Stimulated activated CD4-positive, alpha-beta T cell treated with anti-CD3 and anti-CD28 coated beads, Interleukin-2, amount 100 ng/mL, for 24 hours (primary cell): ENCODE measurements around the gene KATNAL1.

Experiments used
- DNase-seq, 2 donors: peaks; one replicate each; pipeline ENCODE4 v3.0.0-alpha.2; 2020

The KATNAL1 gene

DNA sequence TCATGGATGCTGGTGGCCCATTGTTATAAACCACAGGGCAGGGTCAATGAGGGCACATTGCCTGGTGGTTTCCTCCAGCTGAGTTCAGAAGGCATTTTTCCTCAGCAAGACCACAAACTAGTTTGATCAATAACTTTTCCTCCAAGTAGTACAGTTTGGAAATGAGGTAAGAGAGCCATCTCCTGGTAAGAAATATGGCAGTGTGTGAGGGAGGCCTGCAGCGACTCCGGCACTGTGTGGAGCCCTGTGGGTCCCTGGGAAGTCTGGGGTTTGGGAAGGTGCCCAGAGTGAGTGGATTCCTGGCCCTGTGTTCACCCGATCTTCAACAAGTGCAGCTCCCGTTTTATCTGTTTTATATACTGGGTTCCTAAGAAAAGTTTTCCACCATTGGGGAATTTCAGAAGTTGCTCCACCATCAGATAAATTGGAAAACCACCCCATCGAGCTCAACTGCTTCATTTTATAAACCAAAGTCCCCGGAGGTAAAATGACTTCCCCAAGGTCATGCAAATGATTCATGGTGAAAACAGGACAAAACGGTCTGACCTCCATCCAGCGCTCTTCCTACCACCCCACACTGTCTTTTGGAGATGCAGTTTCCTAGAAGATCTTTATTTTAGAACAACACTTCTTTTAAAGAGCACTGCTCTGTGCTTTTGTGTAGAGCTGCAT, 148.4 kb downstream of the KATNAL1 start:
- DNase-seq: no peak

DNA sequence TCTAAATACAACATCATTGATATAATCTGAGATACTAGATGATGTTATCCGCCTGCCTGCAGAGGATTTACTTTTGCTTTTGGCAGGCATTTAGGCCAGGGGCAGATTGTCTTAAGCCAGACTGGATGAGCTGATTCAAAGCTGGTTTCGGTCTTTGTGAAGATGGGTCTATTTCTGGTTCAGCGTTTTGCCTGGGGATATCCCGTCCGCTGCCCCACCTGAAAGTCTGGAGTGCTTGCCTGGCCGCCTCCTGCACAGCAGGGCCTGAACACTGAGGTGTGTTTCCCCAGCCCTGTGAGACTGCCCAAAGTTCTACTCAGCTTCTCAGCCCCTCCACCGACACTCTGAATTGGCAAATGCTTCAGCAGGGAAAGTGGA, 149.7 kb downstream of the KATNAL1 start:
- no peak for DNase-seq

DNA sequence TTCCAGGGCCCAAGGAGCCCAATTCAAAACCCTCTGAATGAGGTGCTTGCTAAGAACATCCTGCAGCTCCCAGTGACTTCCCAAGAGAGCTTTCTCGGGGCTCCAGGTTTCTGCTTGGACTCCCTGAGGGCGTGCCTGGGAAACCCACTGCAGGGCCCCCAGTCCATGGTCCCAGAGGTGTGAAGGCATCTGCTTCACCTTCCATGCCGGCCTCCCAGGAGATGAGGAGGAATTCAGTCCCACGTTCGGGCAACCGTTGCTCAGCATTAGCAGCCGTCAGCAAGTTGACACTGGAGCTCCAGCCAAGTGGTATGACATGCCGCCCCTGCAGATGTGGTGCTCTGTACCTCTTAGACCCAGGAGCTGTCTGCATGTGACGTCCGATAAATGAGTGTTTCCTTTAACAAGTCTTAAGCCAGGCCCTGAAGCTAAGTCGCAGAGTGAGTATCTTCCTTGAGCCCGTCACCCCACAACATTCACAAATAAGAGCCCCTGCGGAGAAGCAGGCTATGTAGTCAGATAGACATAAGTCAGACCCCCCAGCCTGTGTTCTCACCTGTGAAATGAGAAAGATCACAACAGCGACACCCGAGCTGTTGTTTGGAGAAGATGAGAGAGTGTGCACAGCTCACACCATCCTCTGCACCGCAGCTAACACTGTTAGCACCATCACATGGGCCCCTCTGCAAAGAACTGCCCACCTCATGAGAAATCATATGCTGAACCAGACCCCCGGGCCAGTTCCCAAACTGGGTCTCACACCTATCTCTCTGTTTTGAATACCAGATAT, 150.3 kb downstream of the KATNAL1 start:
- DNase-seq: no peak

DNA sequence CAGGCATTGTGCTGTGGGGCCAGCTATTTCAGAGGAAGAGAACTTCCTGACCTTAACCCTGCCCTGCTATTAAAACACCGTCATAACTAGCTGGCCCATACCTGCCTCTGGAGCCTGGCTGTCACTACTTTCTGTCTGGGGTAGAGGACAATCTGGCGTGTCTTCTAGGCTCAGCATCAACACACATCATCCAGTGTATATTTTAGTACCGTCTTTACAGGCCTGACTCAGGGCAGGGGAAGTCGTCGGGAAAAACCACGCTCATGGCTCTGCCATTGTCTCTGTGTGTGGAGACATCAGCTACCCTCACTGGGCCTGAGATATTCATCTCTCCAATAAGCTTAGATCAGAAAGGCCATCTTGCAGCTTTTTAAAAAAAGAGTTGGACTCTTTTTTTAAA, 151.1 kb downstream of the KATNAL1 start:
- DNase-seq: no peak

DNA sequence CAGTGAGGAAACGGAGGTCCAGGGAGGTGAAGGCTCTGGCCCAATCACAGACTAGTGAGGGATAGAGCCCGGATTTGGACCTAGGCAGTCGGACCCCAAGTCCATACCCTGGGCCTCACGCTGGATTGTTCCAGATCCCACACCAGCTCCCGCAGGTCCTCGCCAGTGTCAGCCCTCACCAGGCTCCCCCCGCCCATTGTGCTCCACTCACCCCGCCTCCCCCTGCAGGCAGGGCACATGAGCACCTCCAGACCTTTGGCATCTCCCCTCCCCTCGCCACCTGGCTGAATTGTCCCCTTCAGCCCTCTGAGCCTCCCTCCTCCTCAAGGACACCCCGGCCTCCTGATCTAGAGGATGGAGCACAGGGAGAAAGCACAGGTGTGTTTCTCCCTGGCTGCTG, 152.4 kb downstream of the KATNAL1 start:
- DNase-seq: no peak

DNA sequence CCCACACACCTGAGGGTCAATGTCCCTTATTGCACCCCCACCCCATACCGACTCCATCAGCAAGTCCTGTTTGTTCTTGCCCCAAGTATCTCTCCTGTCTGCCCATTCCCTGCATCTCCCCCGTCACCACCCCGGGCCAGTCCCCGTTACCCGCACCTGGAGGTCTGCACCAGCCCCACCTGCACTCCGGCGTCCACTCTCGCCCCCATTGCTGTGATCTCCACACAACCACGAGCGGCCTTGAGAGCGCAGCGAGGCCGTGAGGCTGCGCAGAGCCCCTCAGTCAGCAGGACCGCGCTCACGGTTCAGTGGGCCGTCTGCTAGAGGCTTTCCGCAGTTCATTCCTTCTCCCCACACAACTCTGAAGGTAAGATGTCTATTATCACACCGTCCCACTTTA, 152.8 kb downstream of the KATNAL1 start:
- DNase-seq: no peak

DNA sequence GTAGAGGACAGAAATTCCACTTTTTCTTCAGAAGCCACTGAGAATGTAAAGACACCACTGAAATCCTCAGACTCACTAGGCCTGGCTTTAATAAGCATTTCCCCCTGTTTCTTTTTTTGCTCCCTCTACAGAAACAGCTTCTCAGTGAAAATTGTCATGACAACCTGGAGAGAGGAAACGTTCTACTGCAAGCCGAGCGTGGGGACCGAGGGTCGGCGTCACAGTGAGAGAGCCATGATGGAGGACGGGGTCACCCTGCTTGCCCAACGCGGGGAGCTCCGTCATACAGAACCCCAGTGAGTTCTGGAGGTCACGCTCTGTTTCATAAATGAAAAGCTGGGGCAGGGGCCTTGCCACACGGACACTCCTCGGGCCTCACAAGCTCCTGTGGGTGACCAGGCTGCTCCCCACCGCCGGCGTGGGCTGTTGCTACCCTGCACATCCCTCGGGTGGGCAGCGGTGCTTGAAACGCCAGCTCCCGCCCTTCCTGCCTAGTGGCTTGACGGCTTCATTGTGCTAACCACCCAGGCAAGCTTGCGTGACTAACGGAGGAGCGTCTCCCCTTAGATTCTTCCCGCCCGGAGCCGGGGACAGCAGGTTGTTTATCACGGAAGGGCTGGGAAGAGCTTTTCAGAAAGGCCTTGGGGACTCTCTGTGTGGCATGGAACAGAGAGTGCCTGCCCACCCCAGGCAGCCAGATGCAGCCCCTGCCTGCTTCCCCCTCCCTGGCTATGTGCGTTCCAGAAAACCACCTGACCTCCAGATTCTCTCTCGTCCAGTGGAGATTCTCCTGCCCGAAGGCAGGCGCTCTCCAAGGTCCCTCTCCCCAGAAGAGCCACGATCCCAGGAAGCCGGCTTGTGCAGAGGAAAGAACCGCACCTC, 153.6 kb downstream of the KATNAL1 start:
- no peak for DNase-seq
